Measurements from ENCODE around the gene ITIH3. TPM values are rescaled to one million over a fixed set of nuclear protein-coding genes. Genes with fewer than 3 reads are reported as not detected.
"Not testable (repeated sequence)": the region's sequence is repeated elsewhere in the genome, so short reads cannot be mapped to it uniquely, and the experiment has no call there.

Gene ITIH3
- total RNA-seq, 1 experiment from 2014 or later: not detected

GRCh38 chr3:52775877-52776276 is 18.7 kb upstream of the ITIH3 start:
- Histone ChIP-seq H3K9me3 (ENCODE audit: low read depth, low read length, poor library complexity, severe bottlenecking) (no peaks in the 10 kb centered on the region), H3K27ac (ENCODE audit: low read depth, low read length, poor library complexity, severe bottlenecking) (no peak overlapping the region), H3K36me3 (ENCODE audit: insufficient read depth, low read length, poor library complexity, severe bottlenecking) (no peaks in the 10 kb centered on the region), H3K4me1 (ENCODE audit: insufficient read depth, low read length, poor library complexity, severe bottlenecking) (no peaks in the 10 kb centered on the region), H3K27me3 (replicated peaks; ENCODE audit: insufficient read depth, low read depth, low read length, poor library complexity) (no peaks in the 10 kb centered on the region), H3K4me3 (ENCODE audit: low read depth, low read length, poor library complexity, severe bottlenecking) (no peak overlapping the region)
- intact Hi-C loops (cut with micrococcal nuclease; ENCODE audit: unreplicated experiment): no loop called here
- ChIA-PET CTCF (no interaction called here), POLR2A (ENCODE audit: low non-redundant PET) (no interaction called here)
- no peak for TF ChIP-seq EZH2 (IDR thresholded peaks at IDR 0.05; ENCODE audit: borderline replicate concordance, low read depth, low read length, poor library complexity, severe bottlenecking)
- TF ChIP-seq, protein P1, sequence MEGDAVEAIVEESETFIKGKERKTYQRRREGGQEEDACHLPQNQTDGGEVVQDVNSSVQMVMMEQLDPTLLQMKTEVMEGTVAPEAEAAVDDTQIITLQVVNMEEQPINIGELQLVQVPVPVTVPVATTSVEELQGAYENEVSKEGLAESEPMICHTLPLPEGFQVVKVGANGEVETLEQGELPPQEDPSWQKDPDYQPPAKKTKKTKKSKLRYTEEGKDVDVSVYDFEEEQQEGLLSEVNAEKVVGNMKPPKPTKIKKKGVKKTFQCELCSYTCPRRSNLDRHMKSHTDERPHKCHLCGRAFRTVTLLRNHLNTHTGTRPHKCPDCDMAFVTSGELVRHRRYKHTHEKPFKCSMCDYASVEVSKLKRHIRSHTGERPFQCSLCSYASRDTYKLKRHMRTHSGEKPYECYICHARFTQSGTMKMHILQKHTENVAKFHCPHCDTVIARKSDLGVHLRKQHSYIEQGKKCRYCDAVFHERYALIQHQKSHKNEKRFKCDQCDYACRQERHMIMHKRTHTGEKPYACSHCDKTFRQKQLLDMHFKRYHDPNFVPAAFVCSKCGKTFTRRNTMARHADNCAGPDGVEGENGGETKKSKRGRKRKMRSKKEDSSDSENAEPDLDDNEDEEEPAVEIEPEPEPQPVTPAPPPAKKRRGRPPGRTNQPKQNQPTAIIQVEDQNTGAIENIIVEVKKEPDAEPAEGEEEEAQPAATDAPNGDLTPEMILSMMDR (conservative IDR thresholded peaks at IDR 0.05; ENCODE audit: low read depth, low read length): no peak
- BruUV-seq (replicated peaks): no TSS peak
- DNase-seq (ENCODE audit: low spot score): no peak

DNA sequence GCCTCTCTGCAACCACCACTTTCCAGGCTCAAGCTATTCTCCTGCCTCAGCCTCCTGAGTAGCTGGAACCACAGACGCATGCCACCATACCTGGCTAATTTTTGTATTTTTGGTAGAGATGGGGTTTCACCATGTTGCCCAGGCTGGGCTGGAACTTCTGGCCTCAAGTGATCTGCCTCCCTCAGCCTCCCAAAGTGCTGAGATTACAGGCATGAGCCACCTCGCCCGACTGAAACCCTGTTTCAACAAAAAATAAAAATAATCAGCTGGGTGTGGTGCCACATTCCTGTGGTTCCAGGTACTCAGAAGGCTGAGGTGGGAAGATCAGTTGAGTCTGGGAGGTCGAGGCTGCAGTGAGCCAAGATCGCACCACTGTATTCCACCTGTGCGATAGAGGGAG is 18.1 kb upstream of the ITIH3 start:
- DNase-seq (ENCODE audit: low spot score); intact Hi-C loops (cut with micrococcal nuclease; ENCODE audit: unreplicated experiment); POLR2A ChIA-PET (ENCODE audit: low non-redundant PET): not testable (repeated sequence)

GRCh38 chr3:52777127-52777958 is 17.3 kb upstream of the ITIH3 start, which contains the start of gene ITIH1:
ITIH1 (plus strand) TSS chr3:52777599; CDS start chr3:52777616, 17 bp downstream.
- H3K36me3 ChIP-seq (ENCODE audit: insufficient read depth, low read length, poor library complexity, severe bottlenecking): no peaks in the 10 kb centered on the region
- TF ChIP-seq EZH2 (IDR thresholded peaks at IDR 0.05; ENCODE audit: borderline replicate concordance, low read depth, low read length, poor library complexity, severe bottlenecking): no peak
- TF ChIP-seq, protein P1 (conservative IDR thresholded peaks at IDR 0.05; ENCODE audit: low read depth, low read length): no peak
- no peak within 1 kb of the TSS for H3K27ac ChIP-seq (ENCODE audit: low read depth, low read length, poor library complexity, severe bottlenecking)
- DNase-seq (ENCODE audit: low spot score): no peak
- CTCF ChIA-PET: no interaction called here
- POLR2A ChIA-PET (ENCODE audit: low non-redundant PET): no interaction called here
- no peaks in the 10 kb centered on the region for H3K9me3 ChIP-seq (ENCODE audit: low read depth, low read length, poor library complexity, severe bottlenecking)
- no peak within 1 kb of the TSS for H3K4me3 ChIP-seq (ENCODE audit: low read depth, low read length, poor library complexity, severe bottlenecking)
- no peaks in the 10 kb centered on the region for H3K4me1 ChIP-seq (ENCODE audit: insufficient read depth, low read length, poor library complexity, severe bottlenecking)
- intact Hi-C loops (cut with micrococcal nuclease; ENCODE audit: unreplicated experiment): no loop called here
- BruUV-seq (replicated peaks): no TSS peak
- no peaks in the 10 kb centered on the region for H3K27me3 ChIP-seq (replicated peaks; ENCODE audit: insufficient read depth, low read depth, low read length, poor library complexity)

More for the DNA sequence above, 18.1 kb upstream of the ITIH3 start:
- H3K4me3 ChIP-seq (ENCODE audit: low read depth, low read length, poor library complexity, severe bottlenecking); H3K27me3 ChIP-seq (replicated peaks; ENCODE audit: insufficient read depth, low read depth, low read length, poor library complexity); H3K27ac ChIP-seq (ENCODE audit: low read depth, low read length, poor library complexity, severe bottlenecking); BruUV-seq (replicated peaks); H3K4me1 ChIP-seq (ENCODE audit: insufficient read depth, low read length, poor library complexity, severe bottlenecking); H3K9me3 ChIP-seq (ENCODE audit: low read depth, low read length, poor library complexity, severe bottlenecking); CTCF ChIA-PET; H3K36me3 ChIP-seq (ENCODE audit: insufficient read depth, low read length, poor library complexity, severe bottlenecking): not testable (repeated sequence)

Data from A673 (cell line).